GM12878 (cell line): ENCODE results near the gene USH1G. TPM values are rescaled to one million over a fixed set of nuclear protein-coding genes. Genes with fewer than 3 reads are reported as not detected.

Experiments used
- ATAC-seq: fragments of 200-7000 bp; cut with Tn5 transposase; 3 replicates; pipeline ENCODE4 v1.9.1; 2020; ENCODE audit warnings: mild to moderate bottlenecking, moderate library complexity
- BruUV-seq: library from RNA; stranded (reverse); fragments of 400-500 nt; replicated peaks from 2 replicates; lab custom pipeline; 2021; lab: Mats Ljungman, UMichigan
- CTCF ChIA-PET: fragments of 300-600 bp; sonication (Branson Sonifier 250); formaldehyde crosslinking; extraction: SDS; loops from one replicate; lab custom pipeline; 2021; ENCODE audit warnings: inconsistent platforms; lab: Yijun Ruan, JAX
- POLR2A ChIA-PET: fragments of 350-600 bp; formaldehyde crosslinking; extraction: SDS; loops from one replicate; lab custom pipeline; 2021; ENCODE audit warnings: inconsistent platforms; lab: Charles Lee
- RAD21 ChIA-PET: fragments of 300-600 bp; sonication (Branson Sonifier 250); formaldehyde crosslinking; loops from one replicate; lab custom pipeline; 2023; ENCODE audit warnings: antibody characterized with exemption; ENCODE audit not compliant: unreplicated experiment; lab: Charles Lee
- SMC1A ChIA-PET: fragments of 300-600 bp; sonication (Branson Sonifier 250); formaldehyde crosslinking; loops from one replicate; lab custom pipeline; 2023; ENCODE audit not compliant: unreplicated experiment, uncharacterized antibody; lab: Charles Lee
- DNase-seq: peaks from one replicate; pipeline ENCODE4 v3.0.0-alpha.2; 2011; ENCODE audit warnings: low read depth, low spot score
- FAIRE-seq: peaks from 3 replicates; lab custom pipeline; 2011; peaks lifted over from hg19 to GRCh38; lab: Jason Lieb, UNC
- H2AFZ ChIP-seq: 2 replicates; pipeline ENCODE4 v1.6.0; 2011; ENCODE audit warnings: low read depth, low read length, control low read depth; ENCODE audit not compliant: control insufficient read depth
- H3K27ac ChIP-seq: 2 replicates; pipeline ENCODE4 v1.5.1; 2011; ENCODE audit warnings: control low read depth; ENCODE audit not compliant: control insufficient read depth, insufficient read depth
- H3K27me3 ChIP-seq, 2 experiments: replicated peaks in 1 of 2; 2 replicates each; pipeline versions ENCODE4 v1.6.0 to v1.6.1; 2011; ENCODE audit warnings: low read length in 1 of 2; ENCODE audit not compliant: control insufficient read depth in 2 of 2, insufficient read depth in 2 of 2
- H3K36me3 ChIP-seq, 2 experiments: 2 replicates each; pipeline ENCODE4 v1.5.1; 2011; ENCODE audit warnings: low read length in 1 of 2; ENCODE audit not compliant: control insufficient read depth in 2 of 2, insufficient read depth in 2 of 2
- H3K4me1 ChIP-seq: 2 replicates; pipeline ENCODE4 v1.6.1; 2011; ENCODE audit warnings: mild to moderate bottlenecking, low read length, moderate library complexity, mixed read lengths; ENCODE audit not compliant: control insufficient read depth, insufficient read depth
- H3K4me2 ChIP-seq: 2 replicates; pipeline ENCODE4 v1.6.0; 2011; ENCODE audit warnings: control low read depth; ENCODE audit not compliant: control insufficient read depth, insufficient read depth
- H3K4me3 ChIP-seq: fragments of 200-600 bp; sonication (generic); 2 replicates; pipeline ENCODE4 v1.5.1; 2016
- H3K79me2 ChIP-seq: 2 replicates; pipeline ENCODE4 v1.6.0; 2011; ENCODE audit warnings: low read length; ENCODE audit not compliant: control insufficient read depth, insufficient read depth
- H3K9ac ChIP-seq: 2 replicates; pipeline ENCODE4 v1.8.0; 2011; ENCODE audit warnings: low read length, control low read depth, mixed read lengths; ENCODE audit not compliant: control insufficient read depth, insufficient read depth
- H3K9me3 ChIP-seq: replicated peaks from 3 replicates; pipeline ENCODE4 v1.5.1; 2011; ENCODE audit warnings: mild to moderate bottlenecking, low read length; ENCODE audit not compliant: control insufficient read depth, insufficient read depth
- H4K20me1 ChIP-seq: 2 replicates; pipeline ENCODE4 v1.6.0; 2011; ENCODE audit not compliant: control insufficient read depth, insufficient read depth
- SMARCA5 ChIP-seq: fragments of 450-650 bp; IDR thresholded peaks from 2 replicates; pipeline ENCODE4 v1.6.1; 2017; ENCODE audit warnings: mild to moderate bottlenecking
- SREBF2 ChIP-seq: IDR thresholded peaks from 2 replicates; pipeline ENCODE4 v1.6.1; 2012; ENCODE audit warnings: mild to moderate bottlenecking, low read length
- WGBS: methylation state at CpG from one replicate; pipeline ENCODE4 v1.1.6; 2016; ENCODE audit warnings: low lambda C conversion rate; ENCODE audit not compliant: insufficient replicate concordance, insufficient coverage; ENCODE audit errors: missing lambda C conversion rate; 5-methylcytosine and 5-hydroxymethylcytosine counted together
- in situ Hi-C: fragments of 300-500 bp; cut with MboI; formaldehyde crosslinking; loops from 9 replicates; pipeline ENCODE4 v1.14.3; 2018; ENCODE audit warnings: mixed read lengths
- intact Hi-C: fragments of 100-400 bp; cut with micrococcal nuclease; formaldehyde crosslinking; loops from one replicate; pipeline ENCODE4 v1.14.2; 2022; ENCODE audit not compliant: unreplicated experiment
- polyA plus RNA-seq, 11 experiments: library from polyadenylated mRNA; depleted of rRNA in 4 of 11; unstranded in 6 of 11; stranded (reverse) in 5 of 11; fragments of >200 nt; fragmentation: Nextera tagmentation in 4 of 11; fragmentation: Illumina TruSeq in 1 of 11; extraction: Ambion mirVana in 4 of 11; extraction: Trizol in 1 of 11; gene quantifications; 1 replicate in 1 of 11; 2 replicates in 10 of 11; pipeline versions ENCODE4 v1.2.1 to v1.2.3, GENCODE V29; 2011 to 2016; ENCODE audit warnings: inconsistent platforms in 2 of 11, missing spikeins in 2 of 11, low read depth in 1 of 11
- total RNA-seq, 4 experiments: library from RNA; depleted of rRNA in 3 of 4; stranded (reverse); fragments of >200 nt in 3 of 4; fragmentation: Illumina TruSeq in 1 of 4; extraction: Trizol in 1 of 4; gene quantifications; 2 replicates each; pipeline versions ENCODE4 v1.2.1 to v1.2.3, GENCODE V29; 2013 to 2021
- TF ChIP-seq, protein P1 (sequence below): fragments of 450-650 bp; IDR thresholded peaks from 2 replicates; pipeline ENCODE4 v1.6.1; 2016; ENCODE audit warnings: mild to moderate bottlenecking
- TF ChIP-seq, protein P2 (sequence below): fragments of 150-350 bp; IDR thresholded peaks from 2 replicates; pipeline ENCODE4 v1.6.1; 2016; ENCODE audit warnings: low read depth, low read length

USH1G gene
- total and polyA plus RNA-seq, 10 of the 15 experiments (the other 5 are each of a cell fraction or from before 2014, with no cell fraction given): 0.05 to 0.62 (median 0.09) TPM; not detected in 7

DNA sequence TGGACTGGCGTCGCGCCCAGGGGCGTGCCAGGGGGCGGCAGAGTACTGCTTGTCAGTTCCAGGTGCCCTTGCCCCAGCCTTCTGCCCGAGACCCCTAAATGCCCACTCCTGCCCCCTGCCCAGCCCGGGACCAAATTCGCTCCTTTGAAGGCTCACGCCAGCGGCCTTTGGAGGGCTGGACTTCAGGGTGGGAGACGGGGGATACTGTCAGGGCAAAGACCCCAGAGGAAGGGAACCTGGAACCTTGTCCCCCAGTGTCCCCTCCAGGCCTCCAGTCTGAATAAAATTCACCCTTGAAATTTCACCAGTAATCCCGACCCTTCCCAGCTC lies 13.4 kb upstream of the USH1G start (continued):
- TF ChIP-seq SMARCA5: no peak
- TF ChIP-seq, all 136 proteins: peak for 0

DNA sequence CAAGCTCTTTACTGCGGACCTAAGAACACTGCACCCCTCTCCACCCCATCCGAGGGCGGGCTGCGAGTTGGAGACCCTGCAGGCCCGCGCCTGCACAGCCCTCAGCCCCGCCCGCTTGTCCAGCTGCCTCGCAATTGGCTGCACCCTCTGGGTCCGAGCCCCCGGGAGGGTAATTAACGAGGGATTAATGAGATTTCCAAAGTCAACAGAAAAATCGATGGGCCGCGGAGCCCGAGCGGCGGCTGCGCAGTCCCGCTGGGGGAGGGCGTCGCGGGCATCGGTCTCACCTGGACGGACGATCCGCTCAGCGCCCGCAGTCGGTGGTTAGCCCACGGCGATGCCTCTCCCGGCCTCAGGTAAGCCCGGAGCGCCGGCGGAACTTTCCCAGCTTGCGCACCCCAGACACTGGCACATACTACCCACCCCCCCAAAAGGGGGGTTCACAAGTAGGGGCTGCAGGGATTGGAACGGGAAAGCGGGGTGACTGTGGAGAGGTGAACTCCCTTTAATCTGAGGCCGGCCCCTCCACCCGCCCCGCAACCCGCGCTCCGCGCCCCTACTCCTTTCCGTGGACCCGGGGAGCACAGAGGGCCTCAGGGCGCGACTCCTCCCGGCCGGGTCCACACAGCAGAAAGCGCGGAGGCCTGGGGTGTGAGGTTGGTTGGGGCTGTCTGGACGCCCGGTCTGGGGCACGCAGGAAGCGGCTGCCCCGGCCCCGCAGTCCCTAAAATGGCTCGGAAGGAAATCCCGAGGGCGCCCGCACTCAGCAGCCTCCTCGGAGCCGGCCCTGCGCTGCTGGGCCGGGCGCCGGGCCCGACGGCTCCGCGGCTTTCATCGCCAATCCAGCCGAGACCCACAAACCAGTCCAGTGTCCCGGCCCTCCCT lies 12.8 kb upstream of the USH1G start, which contains the start of gene OTOP3:
Gene OTOP3, plus strand, starts transcription at position 314 of the 885 bp plus-strand sequence. Its CDS starts 24 bp downstream, at position 338.
- Histone ChIP-seq H3K4me3 (no peak within 1 kb of the TSS), H3K27me3 (peaks cover 8 to 9% of the 10 kb centered on the region in 2 experiments), H3K4me2 (no peak within 1 kb of the TSS)
- BruUV-seq: no TSS peak
- DNase-seq (no peak), FAIRE-seq (no peak)
- WGBS: 25% methylated on average over 67 of the region's 78 CpGs
- CTCF ChIA-PET: interaction anchor here (0.6 to 4.8 kb wide), 3 partner anchors 22 to 356 kb away, joined by 5 to 29 read pairs (median 5); no protein-coding TSS in a partner anchor
- intact Hi-C loops: no loop called here
- SMC1A ChIA-PET: no interaction called here
- RAD21 ChIA-PET: no interaction called here
- TF ChIP-seq, protein P1, sequence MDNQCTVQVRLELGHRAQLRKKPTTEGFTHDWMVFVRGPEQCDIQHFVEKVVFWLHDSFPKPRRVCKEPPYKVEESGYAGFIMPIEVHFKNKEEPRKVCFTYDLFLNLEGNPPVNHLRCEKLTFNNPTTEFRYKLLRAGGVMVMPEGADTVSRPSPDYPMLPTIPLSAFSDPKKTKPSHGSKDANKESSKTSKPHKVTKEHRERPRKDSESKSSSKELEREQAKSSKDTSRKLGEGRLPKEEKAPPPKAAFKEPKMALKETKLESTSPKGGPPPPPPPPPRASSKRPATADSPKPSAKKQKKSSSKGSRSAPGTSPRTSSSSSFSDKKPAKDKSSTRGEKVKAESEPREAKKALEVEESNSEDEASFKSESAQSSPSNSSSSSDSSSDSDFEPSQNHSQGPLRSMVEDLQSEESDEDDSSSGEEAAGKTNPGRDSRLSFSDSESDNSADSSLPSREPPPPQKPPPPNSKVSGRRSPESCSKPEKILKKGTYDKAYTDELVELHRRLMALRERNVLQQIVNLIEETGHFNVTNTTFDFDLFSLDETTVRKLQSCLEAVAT: no peak
- TF ChIP-seq, protein P2, sequence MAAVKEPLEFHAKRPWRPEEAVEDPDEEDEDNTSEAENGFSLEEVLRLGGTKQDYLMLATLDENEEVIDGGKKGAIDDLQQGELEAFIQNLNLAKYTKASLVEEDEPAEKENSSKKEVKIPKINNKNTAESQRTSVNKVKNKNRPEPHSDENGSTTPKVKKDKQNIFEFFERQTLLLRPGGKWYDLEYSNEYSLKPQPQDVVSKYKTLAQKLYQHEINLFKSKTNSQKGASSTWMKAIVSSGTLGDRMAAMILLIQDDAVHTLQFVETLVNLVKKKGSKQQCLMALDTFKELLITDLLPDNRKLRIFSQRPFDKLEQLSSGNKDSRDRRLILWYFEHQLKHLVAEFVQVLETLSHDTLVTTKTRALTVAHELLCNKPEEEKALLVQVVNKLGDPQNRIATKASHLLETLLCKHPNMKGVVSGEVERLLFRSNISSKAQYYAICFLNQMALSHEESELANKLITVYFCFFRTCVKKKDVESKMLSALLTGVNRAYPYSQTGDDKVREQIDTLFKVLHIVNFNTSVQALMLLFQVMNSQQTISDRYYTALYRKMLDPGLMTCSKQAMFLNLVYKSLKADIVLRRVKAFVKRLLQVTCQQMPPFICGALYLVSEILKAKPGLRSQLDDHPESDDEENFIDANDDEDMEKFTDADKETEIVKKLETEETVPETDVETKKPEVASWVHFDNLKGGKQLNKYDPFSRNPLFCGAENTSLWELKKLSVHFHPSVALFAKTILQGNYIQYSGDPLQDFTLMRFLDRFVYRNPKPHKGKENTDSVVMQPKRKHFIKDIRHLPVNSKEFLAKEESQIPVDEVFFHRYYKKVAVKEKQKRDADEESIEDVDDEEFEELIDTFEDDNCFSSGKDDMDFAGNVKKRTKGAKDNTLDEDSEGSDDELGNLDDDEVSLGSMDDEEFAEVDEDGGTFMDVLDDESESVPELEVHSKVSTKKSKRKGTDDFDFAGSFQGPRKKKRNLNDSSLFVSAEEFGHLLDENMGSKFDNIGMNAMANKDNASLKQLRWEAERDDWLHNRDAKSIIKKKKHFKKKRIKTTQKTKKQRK: no peak
- TF ChIP-seq SREBF2: no peak
- TF ChIP-seq, all 136 proteins: peak for 0
- ATAC-seq: no peak
- no peaks in the 10 kb centered on the region for H3K9me3 ChIP-seq
- H3K9ac ChIP-seq: no peak within 1 kb of the TSS
- no peaks in the 10 kb centered on the region for H3K79me2 ChIP-seq
- H4K20me1 ChIP-seq: no peaks in the 10 kb centered on the region
- no peaks in the 10 kb centered on the region for H3K36me3 ChIP-seq
- H3K27ac ChIP-seq: no peak within 1 kb of the TSS
- no peak within 1 kb of the TSS for H2AFZ ChIP-seq
- no peaks in the 10 kb centered on the region for H3K4me1 ChIP-seq
- POLR2A ChIA-PET: no interaction called here
- in situ Hi-C loops: no loop called here
